ENCODE results near the gene RASA3.
A peak's percentile ranks its signal among the peaks of the same experiment; 100 is the strongest.
"Not testable (repeated sequence)": the region's sequence is repeated elsewhere in the genome, so short reads cannot be mapped to it uniquely, and the experiment has no call there.

Gene RASA3

DNA sequence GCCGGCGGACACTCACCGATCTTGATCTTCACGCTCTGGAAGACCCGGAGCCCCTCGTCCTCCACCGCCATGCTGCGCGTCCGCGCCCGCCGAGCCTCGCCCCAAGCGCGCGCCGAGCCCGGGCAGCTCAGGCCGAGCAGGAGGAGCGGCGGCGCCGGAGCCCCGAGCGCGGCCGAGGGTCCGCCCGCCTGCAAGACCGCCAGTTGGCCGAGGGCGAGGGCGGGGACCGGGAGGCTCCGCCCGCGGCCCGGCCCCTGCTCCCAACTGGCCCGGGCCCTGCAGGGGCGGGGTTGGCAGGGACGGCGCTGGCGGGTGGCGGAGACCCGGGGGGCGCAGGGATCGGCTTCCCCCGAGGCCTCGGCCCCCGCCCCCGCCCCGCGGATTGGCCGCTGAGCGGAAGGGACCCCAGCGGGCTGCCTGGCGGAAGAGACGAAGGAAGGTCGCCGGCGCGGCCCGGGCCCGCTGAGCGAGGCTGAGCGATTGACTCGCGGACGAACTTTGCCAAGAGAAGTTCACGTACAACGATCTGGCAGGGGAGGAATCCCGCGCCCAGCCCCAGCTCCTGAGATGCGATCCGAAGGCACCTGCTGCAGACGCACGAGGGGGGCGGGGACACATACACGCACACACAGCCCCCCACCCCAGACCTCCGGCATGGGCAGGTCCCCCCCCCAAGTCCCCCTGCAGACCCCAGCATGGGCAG lies at the start of gene RASA3:
RASA3 (minus strand) TSS at position 205 of the 703 bp plus-strand sequence; CDS start at position 71, 134 bp downstream.
- peak; percentile 32 for DNase-seq

GRCh38 chr13:114179087-114179658 lies 46.8 kb upstream of the RASA3 start, which contains the start of gene CFAP97D2:
Gene CFAP97D2, plus strand, starts transcription at chr13:114179257. Its CDS starts 74 bp downstream, at chr13:114179331.
- DNase-seq: no peak

GRCh38 chr13:114177245-114178010 lies 45.0 kb upstream of the RASA3 start:
- DNase-seq: no peak

DNA sequence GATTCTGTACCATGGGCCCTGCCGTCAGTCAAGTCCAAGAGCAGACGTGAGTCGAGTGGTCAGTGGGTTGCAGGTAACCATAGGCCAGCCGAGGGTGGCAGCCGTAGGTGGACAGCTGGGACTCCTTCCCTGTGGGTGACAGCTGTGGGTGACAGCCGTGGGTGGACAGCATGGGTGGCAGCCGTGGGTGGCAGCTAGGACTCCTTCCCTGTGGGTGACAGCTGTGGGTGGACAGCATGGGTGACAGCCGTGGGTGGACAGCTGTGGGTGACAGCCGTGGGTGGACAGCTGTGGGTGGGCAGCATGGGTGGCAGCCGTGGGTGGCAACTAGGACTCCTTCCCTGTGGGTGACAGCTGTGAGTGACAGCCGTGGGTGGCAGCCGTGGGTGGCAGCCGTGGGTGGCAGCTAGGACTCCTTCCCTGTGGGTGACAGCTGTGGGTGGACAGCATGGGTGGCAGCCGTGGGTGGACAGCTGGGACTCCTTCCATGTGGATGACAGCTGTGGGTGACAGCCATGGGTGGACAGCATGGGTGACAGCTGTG lies 44.0 kb upstream of the RASA3 start:
- not testable (repeated sequence) for DNase-seq

- no peak for DNase-seq
Measured at GRCh38 chr13:114174529-114174961, 42.1 kb upstream of the RASA3 start.

DNA sequence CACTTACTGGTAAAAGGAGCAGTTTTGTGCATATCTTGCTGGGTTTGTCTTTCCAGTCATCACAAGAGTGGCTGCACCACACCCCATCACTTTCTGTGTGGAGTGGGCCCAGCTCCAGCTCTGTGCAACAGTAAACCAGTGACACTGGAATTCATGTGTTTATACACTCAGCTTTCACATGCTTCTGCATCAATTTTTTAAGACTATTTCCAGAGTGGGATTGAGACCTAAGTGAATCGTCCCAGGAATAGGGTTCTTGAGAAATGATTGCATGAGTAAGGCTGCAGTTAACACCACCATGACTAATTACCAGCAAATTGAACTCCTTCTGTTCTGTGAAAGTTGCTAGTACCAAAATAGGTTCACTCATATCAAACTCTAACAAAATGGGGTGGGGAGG lies 41.3 kb upstream of the RASA3 start:
- DNase-seq: no peak

DNA sequence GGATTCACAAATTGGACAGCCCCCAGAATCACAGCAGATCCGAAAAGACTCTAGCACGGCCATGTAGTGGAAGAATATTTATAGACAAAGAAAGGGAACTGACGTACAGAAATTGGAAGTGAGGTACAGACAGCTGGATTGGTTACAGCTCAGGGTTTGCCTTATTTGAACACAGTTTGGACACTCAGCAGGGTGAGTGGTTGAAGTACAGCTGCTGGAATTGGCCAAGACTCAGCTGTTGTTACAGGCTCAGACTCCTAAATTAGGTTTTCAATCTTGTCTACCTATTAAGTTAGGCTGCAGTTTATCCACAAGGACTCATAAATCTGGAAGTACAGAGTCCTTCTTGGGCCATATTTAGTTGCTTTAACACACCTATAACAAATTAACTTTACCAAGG lies 40.8 kb upstream of the RASA3 start:
- no peak for DNase-seq

DNA sequence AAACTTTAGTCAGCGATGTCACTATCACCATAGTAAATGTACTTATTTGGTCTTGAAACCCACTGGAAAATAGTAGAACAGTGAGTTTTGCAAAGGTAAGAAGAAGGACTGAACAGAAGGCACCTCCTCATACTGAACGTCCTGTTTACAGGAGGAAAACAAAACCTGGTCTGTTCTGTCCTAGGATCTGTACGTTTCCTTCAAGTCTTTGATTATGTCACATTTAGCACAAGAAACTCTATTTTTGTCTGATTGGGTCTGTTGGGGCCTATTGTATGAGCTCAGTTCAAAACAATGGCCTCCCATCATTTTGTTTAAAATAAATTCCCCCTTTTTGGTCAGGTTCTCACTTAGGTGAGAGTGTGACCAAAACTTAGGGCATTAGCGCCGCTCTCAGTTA lies 35.5 kb upstream of the RASA3 start:
- no peak for DNase-seq

GRCh38 chr13:114167426-114167825 lies 35.0 kb upstream of the RASA3 start:
- DNase-seq: no peak

GRCh38 chr13:114166381-114167131 lies 34.1 kb upstream of the RASA3 start:
- DNase-seq: no peak

- DNase-seq: no peak
Measured at GRCh38 chr13:114164681-114165429, 32.4 kb upstream of the RASA3 start.

DNA sequence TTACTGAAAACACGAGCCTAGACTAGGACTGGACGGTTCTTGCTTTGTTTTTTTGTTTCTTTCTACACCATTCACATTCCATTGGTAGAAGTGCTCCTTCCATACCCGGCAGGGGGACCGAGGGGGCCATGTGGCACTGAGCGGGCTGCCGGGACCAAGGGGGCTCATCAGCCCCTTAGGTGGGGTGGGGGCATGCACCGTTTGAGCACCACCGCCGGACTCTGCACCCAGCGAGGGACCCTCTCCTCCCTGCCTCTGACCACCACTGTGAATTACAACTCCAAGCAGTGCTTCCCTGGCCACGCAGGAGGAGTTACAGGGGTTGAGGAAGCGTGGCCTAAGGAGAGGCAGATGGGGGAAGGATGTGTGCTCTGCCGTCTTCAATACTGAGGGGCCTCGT lies 31.6 kb upstream of the RASA3 start:
- DNase-seq: no peak

DNA sequence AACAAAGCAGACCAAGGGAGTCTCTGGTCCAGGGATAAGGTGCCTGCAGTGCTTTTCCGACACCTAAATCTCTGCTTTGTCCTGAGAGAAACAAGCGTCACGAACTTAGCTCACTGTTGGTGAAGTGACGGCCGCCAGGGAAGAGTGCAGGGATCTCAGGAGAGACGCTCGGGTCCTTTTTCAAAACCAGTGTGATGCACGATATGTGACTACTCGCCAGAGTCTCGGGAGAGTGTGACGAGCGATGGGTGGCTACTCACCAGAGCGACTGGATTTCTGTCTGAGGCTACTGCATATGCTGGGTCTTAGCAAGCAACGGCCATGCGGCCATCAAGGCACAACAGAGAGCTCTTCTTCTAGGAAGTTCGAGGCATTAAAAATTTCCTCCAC lies 30.1 kb upstream of the RASA3 start:
- DNase-seq: no peak

- no peak for DNase-seq
Measured at GRCh38 chr13:114161644-114162532, 29.5 kb upstream of the RASA3 start.

GRCh38 chr13:114161028-114161556 lies 28.7 kb upstream of the RASA3 start:
- DNase-seq: no peak

GRCh38 chr13:114158869-114159666 lies 26.6 kb upstream of the RASA3 start:
- not testable (repeated sequence) for DNase-seq

DNA sequence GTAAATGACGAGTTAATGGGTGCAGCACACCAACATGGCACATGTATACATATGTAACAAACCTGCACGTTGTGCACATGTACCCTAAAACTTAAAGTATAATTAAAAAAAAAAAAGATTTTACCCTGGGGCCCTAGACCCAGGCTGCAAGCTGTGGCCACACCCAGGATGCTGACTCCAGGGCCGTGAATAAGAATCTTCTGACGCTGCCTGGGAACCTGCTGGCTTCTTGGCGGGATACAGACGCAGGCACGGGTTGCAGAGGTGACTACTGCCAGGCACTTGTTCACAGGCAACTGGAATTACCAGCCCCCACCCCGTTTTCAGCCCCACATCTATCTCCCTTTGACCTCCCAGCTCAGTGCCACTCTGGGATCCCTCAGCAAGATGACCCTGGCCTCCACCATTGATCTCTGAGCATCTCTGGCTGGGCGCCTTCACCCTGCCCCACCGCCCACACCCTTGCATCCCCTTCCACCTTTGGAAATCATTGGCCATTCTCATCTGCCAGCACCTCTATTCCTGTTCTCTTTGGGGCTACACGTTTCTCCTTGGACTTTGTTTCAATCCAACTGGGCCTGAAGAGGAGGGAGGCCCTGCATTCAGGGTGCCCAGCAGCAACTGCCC lies 25.6 kb upstream of the RASA3 start:
- no peak for DNase-seq

- no peak for DNase-seq
Measured at GRCh38 chr13:114155926-114156883, 23.8 kb upstream of the RASA3 start.
